ENCODE results near the gene NPAT. TPM values are rescaled to one million over a fixed set of nuclear protein-coding genes. Genes with fewer than 3 reads are reported as not detected.

Gene NPAT
- polyA plus RNA-seq, 1 donor from 2014 or later, result 10.8 TPM

GRCh38 chr11:108237058-108237481 lies 14.6 kb upstream of the NPAT start:
- H3K4me3 ChIP-seq (ENCODE audit: low read length), result no peak overlapping the region
- no peak overlapping the region for H3K27ac ChIP-seq (ENCODE audit: low read length)

DNA sequence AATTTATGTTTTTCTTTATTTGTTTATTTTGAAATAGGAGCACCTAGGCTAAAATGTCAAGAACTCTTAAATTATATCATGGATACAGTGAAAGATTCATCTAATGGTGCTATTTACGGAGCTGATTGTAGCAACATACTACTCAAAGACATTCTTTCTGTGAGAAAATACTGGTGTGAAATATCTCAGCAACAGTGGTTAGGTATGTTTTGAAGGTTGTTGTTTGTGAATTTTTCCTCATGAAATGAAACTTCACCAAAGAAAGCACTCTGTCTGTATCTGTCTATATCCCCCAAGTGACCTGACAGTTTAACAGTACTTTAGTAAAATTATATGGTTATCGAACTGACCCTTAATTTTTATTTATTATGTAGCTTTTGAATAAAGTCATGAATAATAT lies 13.2 kb upstream of the NPAT start:
- Histone ChIP-seq H3K9me2 (ENCODE audit: insufficient read depth, low read length) (no peaks in the 10 kb centered on the region), H4K20me1 (ENCODE audit: insufficient read depth) (no peaks in the 10 kb centered on the region), H3K4me2 (ENCODE audit: low read length) (no peak overlapping the region), H3K4me3 (ENCODE audit: low read length) (no peak overlapping the region), H3K9ac (ENCODE audit: low read length) (no peak overlapping the region), H3K9me3 (ENCODE audit: low read length) (no peaks in the 10 kb centered on the region), H3K36me3 (ENCODE audit: insufficient read depth, low read length) (no peaks in the 10 kb centered on the region), H3F3A (ENCODE audit: insufficient read depth, low read length, poor library complexity, severe bottlenecking) (no peaks in the 10 kb centered on the region), H3K27ac (ENCODE audit: low read length) (no peak overlapping the region), H3K27me3 (ENCODE audit: insufficient read depth, low read depth, low read length) (no peaks in the 10 kb centered on the region), H2AFZ (ENCODE audit: low read depth, low read length) (no peak overlapping the region), H3K79me2 (replicated peaks; ENCODE audit: insufficient read depth, low read length) (no peaks in the 10 kb centered on the region)
- no peak for TF ChIP-seq POLR2AphosphoS5 (IDR thresholded peaks at IDR 0.05)
- TF ChIP-seq TAF1 (IDR thresholded peaks at IDR 0.05; ENCODE audit: low read depth), result no peak

More at GRCh38 chr11:108237058-108237481, 14.6 kb upstream of the NPAT start:
- no peaks in the 10 kb centered on the region for H4K20me1 ChIP-seq (ENCODE audit: insufficient read depth)
- H3K9me3 ChIP-seq (ENCODE audit: low read length), result no peaks in the 10 kb centered on the region
- no peak overlapping the region for H3K4me2 ChIP-seq (ENCODE audit: low read length)
- no peaks in the 10 kb centered on the region for H3K27me3 ChIP-seq (ENCODE audit: insufficient read depth, low read depth, low read length)
- H3K9ac ChIP-seq (ENCODE audit: low read length), result no peak overlapping the region
- no peak for TF ChIP-seq POLR2AphosphoS5 (IDR thresholded peaks at IDR 0.05)
- no peak for TF ChIP-seq CTCF (IDR thresholded peaks at IDR 0.05; ENCODE audit: poor library complexity, severe bottlenecking)
- no peaks in the 10 kb centered on the region for H3K36me3 ChIP-seq (ENCODE audit: insufficient read depth, low read length)
- H3K9me2 ChIP-seq (ENCODE audit: insufficient read depth, low read length), result no peaks in the 10 kb centered on the region
- no peaks in the 10 kb centered on the region for H3F3A ChIP-seq (ENCODE audit: insufficient read depth, low read length, poor library complexity, severe bottlenecking)
- H2AFZ ChIP-seq (ENCODE audit: low read depth, low read length), result no peak overlapping the region
- H3K79me2 ChIP-seq (replicated peaks; ENCODE audit: insufficient read depth, low read length), result no peaks in the 10 kb centered on the region

- TF ChIP-seq TAF1 (IDR thresholded peaks at IDR 0.05; ENCODE audit: low read depth) (no peak), REST (IDR thresholded peaks at IDR 0.05; ENCODE audit: borderline replicate concordance) (no peak), RAD21 (conservative IDR thresholded peaks at IDR 0.05) (no peak), MXI1 (conservative IDR thresholded peaks at IDR 0.05; ENCODE audit: poor library complexity, severe bottlenecking) (no peak), EZH2 (IDR thresholded peaks at IDR 0.05; ENCODE audit: borderline replicate concordance, insufficient read depth, low read length, poor library complexity, severe bottlenecking) (no peak), CTCF (IDR thresholded peaks at IDR 0.05; ENCODE audit: poor library complexity, severe bottlenecking) (no peak), SMC3 (conservative IDR thresholded peaks at IDR 0.05; ENCODE audit: poor library complexity) (no peak), POLR2AphosphoS5 (IDR thresholded peaks at IDR 0.05) (no peak), EP300 (conservative IDR thresholded peaks at IDR 0.05; ENCODE audit: poor library complexity, severe bottlenecking) (no peak)
- H3K36me3 ChIP-seq (ENCODE audit: insufficient read depth, low read length), result no peaks in the 10 kb centered on the region
- no peak overlapping the region for H3K4me3 ChIP-seq (ENCODE audit: low read length)
These were observed 12.8 kb upstream of the NPAT start for GRCh38 chr11:108235192-108235591.

More at GRCh38 chr11:108235192-108235591, 12.8 kb upstream of the NPAT start:
- Histone ChIP-seq H3K27me3 (ENCODE audit: insufficient read depth, low read depth, low read length) (no peaks in the 10 kb centered on the region), H2AFZ (ENCODE audit: low read depth, low read length) (no peak overlapping the region), H3K79me2 (replicated peaks; ENCODE audit: insufficient read depth, low read length) (no peaks in the 10 kb centered on the region), H3K4me2 (ENCODE audit: low read length) (no peak overlapping the region), H3K27ac (ENCODE audit: low read length) (no peak overlapping the region), H3K9me3 (ENCODE audit: low read length) (no peaks in the 10 kb centered on the region), H3K9ac (ENCODE audit: low read length) (no peak overlapping the region), H3K9me2 (ENCODE audit: insufficient read depth, low read length) (no peaks in the 10 kb centered on the region), H4K20me1 (ENCODE audit: insufficient read depth) (no peaks in the 10 kb centered on the region), H3F3A (ENCODE audit: insufficient read depth, low read length, poor library complexity, severe bottlenecking) (no peaks in the 10 kb centered on the region)
